NCI-H1436 (cell line): Measurements from ENCODE around the gene CEP70.
"Not testable (repeated sequence)": the region's sequence is repeated elsewhere in the genome, so short reads cannot be mapped to it uniquely, and the experiment has no call there.

Source experiments
- DNase-seq: peaks from one replicate; lab custom pipeline; 2025; lab: John Stamatoyannopoulos, UW

CEP70 gene

GRCh38 chr3:138594150-138594934 is at the start of gene CEP70:
Gene CEP70, minus strand, starts transcription at chr3:138594260. Its CDS starts 21,333 bp downstream, at chr3:138572927.
- DNase-seq, result no peak

GRCh38 chr3:138642927-138643253 is 48.8 kb upstream of the CEP70 start:
- DNase-seq, result no peak

GRCh38 chr3:138642226-138642926 is 48.3 kb upstream of the CEP70 start:
- DNase-seq, result no peak

GRCh38 chr3:138640537-138640936 is 46.5 kb upstream of the CEP70 start:
- DNase-seq, result no peak

GRCh38 chr3:138638641-138639040 is 44.6 kb upstream of the CEP70 start:
- no peak for DNase-seq

- no peak for DNase-seq
Measured at GRCh38 chr3:138629526-138629925, 35.5 kb upstream of the CEP70 start.

- no peak for DNase-seq
Measured at GRCh38 chr3:138625707-138626365, 31.8 kb upstream of the CEP70 start.

GRCh38 chr3:138624518-138624917 is 30.5 kb upstream of the CEP70 start:
- no peak for DNase-seq

GRCh38 chr3:138620431-138620830 is 26.4 kb upstream of the CEP70 start:
- DNase-seq, result no peak

- no peak for DNase-seq
Measured at GRCh38 chr3:138615462-138615861, 21.4 kb upstream of the CEP70 start.

GRCh38 chr3:138609898-138610266 is 15.8 kb upstream of the CEP70 start:
- DNase-seq, result no peak

GRCh38 chr3:138608322-138609135 is 14.5 kb upstream of the CEP70 start, which contains the start of gene FAIM:
Gene FAIM, plus strand, starts transcription at chr3:138608771. Its CDS starts 10,956 bp downstream, at chr3:138619727.
- DNase-seq, result peak; percentile 86

GRCh38 chr3:138604106-138604595 is 10.1 kb upstream of the CEP70 start:
- DNase-seq, result not testable (repeated sequence)

GRCh38 chr3:138601661-138602060 is 7.6 kb upstream of the CEP70 start:
- not testable (repeated sequence) for DNase-seq

GRCh38 chr3:138600100-138600745 is 6.2 kb upstream of the CEP70 start:
- no peak for DNase-seq

- no peak for DNase-seq
Measured at GRCh38 chr3:138598534-138598933, 4.5 kb upstream of the CEP70 start.

GRCh38 chr3:138597186-138597976 is 3.3 kb upstream of the CEP70 start:
- not testable (repeated sequence) for DNase-seq

- DNase-seq, result no peak
Measured at GRCh38 chr3:138594935-138595610, 1.0 kb upstream of the CEP70 start.

GRCh38 chr3:138593488-138594149 is 441 bp downstream of the CEP70 start:
- DNase-seq, result no peak
